Stimulated activated CD4-positive, alpha-beta T cell treated with anti-CD3 and anti-CD28 coated beads, TNF-alpha, amount 100 ng/mL, for 24 hours (primary cell): Measurements from ENCODE around the gene SLC27A1.
"Not testable (repeated sequence)": the region's sequence is repeated elsewhere in the genome, so short reads cannot be mapped to it uniquely, and the experiment has no call there.

Experiments
- DNase-seq, 3 experiments: peaks; one replicate each; pipeline ENCODE4 v3.0.0-alpha.2; 2020; ENCODE audit warnings: low read depth in 3 of 3

Gene SLC27A1

DNA sequence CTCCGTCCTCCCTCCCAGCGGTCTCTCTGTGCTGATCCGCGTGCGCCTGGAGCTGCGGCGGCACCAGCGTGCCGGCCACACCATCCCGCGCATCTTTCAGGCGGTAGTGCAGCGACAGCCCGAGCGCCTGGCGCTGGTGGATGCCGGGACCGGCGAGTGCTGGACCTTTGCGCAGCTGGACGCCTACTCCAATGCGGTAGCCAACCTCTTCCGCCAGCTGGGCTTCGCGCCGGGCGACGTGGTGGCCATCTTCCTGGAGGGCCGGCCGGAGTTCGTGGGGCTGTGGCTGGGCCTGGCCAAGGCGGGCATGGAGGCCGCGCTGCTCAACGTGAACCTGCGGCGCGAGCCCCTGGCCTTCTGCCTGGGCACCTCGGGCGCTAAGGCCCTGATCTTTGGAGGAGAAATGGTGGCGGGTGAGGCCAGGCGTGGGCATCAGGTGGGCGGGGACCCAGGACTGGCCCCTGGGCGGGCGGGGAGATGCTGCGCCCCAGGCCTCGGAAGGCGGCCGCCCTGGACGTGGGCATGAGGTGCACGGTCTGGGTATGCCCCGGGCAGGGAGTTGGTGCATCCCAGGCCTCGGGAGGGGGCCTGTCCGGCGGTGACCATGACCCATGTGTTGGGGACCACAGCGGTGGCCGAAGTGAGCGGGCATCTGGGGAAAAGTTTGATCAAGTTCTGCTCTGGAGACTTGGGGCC lies 16.4 kb downstream of the SLC27A1 start:
- DNase-seq: no peak

GRCh38 chr19:17487284-17488121 lies 17.2 kb downstream of the SLC27A1 start:
- no peak for DNase-seq

GRCh38 chr19:17488593-17489391 lies 18.5 kb downstream of the SLC27A1 start:
- DNase-seq: peak; percentile 40 to 84 (median 60)

- DNase-seq: no peak
These were observed 19.2 kb downstream of the SLC27A1 start for GRCh38 chr19:17489392-17490030.

DNA sequence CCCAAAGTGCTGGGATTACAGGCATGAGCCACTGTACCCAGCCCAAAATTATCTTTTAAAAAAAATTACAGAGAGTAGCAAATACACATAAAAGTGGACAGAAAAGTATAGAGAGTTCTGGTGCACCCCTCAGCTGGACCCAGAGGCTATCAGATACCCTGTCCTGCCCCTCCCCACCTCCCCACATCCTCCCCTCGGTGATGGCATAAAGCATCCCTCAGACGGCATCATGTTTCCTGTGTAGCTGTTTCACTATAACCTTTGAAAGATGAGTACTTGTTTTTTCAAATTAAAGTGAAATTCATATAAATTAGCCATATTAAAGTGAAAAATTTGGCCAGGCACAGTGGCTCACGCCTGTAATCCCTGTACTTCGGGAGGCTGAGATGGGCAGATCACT lies 20.1 kb downstream of the SLC27A1 start:
- no peak for DNase-seq

DNA sequence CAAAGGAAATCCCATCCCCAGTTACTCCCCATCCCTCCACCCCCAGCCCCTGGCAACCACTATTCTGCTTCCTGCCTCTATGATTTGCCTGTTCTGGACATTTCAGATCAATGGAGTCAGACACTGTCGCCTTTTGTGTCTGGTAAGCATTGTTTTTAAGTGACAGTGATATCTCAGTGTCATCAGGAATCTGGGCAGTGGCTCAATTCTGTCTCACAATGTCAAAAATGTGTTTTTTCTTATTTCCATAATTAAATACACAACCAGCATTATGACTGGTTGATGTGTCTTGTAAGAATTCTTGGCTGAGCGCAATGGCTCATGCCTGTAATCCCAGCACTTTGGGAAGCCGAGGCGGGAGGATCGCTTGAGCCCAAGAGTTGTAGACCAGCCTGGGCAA lies 21.0 kb downstream of the SLC27A1 start:
- DNase-seq: no peak

- DNase-seq: no peak
These were observed 25.4 kb downstream of the SLC27A1 start for GRCh38 chr19:17495639-17496296.

DNA sequence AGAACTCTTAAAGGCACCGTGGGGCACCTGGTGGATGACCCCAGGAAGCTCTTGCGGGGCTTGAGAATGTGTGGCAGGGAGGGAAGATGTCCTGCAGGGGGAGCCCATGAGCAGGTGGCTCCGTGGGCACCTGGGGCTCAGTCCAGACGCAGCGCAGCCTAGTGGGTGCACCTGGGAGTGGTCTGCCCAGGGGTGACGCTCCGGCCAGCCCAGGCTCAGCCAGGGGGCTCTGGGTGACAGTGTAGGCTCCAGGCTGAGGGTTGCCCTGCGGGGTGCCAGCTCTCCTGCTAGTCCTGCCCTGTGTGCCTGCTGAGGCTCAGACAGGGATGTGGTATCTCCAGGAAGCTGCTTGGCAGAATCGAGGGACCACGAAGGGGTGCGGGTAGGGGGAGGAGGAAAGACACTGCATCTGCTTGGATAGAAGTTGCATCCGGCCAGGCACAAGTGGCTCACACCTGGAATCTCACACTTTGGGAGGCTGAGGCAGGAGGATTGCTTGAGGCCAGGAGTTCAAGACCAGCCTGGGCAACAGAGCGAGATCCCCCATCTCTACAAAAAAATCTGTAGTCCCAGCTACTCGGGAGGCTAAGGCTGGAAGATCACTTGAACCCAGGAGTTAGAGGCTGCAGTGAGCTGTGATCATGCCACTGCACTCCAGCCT lies 26.1 kb downstream of the SLC27A1 start:
- peak; percentile 63 to 83 (median 66) for DNase-seq

- DNase-seq: no peak
These were observed 26.9 kb downstream of the SLC27A1 start for GRCh38 chr19:17497149-17497798.

DNA sequence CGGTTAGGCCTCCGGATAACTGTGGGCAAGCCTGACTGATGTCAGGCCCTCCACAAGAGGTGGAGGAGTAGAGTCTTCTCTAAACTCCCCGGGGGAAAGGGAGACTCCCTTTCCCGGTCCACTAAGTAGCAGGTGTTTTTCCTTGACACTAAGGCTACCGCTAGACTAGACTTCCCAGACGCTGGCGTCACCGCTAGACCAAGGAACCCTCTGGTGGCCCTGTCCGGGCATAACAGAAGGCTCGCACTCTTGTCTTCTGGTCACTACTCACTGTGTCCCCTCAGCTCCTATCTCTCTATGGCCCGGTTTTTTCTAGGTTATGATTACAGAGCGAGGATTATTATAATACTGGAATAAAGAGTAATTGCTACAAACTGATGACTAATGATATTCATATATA lies 28.7 kb downstream of the SLC27A1 start:
- DNase-seq: not testable (repeated sequence)

GRCh38 chr19:17499648-17500446 lies 29.5 kb downstream of the SLC27A1 start:
- DNase-seq: no peak

- no peak for DNase-seq
These were observed 30.3 kb downstream of the SLC27A1 start for GRCh38 chr19:17500447-17501198.

GRCh38 chr19:17503240-17503639 lies 32.9 kb downstream of the SLC27A1 start:
- no peak for DNase-seq

DNA sequence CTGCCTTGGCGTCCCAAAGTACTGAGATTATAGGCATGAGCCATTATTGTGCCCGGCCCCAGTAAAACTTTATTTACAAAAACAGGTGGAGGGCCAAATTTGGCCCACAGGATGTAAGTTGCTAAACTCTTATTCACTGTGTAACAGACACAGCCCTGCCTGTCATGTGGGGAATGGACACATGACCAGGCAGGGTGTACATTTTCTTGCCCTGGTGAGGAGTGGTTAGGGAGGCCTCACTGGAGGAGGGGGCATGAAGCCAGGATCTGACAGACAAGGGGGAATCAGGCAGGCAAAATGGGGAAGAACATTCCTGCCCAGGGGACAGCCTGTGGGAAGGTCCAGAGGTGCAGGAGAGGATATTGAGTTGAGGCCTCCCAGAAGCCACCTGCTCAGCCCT lies 33.7 kb downstream of the SLC27A1 start:
- no peak for DNase-seq

- no peak for DNase-seq
These were observed 34.1 kb downstream of the SLC27A1 start for GRCh38 chr19:17504456-17504855.

GRCh38 chr19:17505223-17505622 lies 34.9 kb downstream of the SLC27A1 start:
- no peak for DNase-seq

DNA sequence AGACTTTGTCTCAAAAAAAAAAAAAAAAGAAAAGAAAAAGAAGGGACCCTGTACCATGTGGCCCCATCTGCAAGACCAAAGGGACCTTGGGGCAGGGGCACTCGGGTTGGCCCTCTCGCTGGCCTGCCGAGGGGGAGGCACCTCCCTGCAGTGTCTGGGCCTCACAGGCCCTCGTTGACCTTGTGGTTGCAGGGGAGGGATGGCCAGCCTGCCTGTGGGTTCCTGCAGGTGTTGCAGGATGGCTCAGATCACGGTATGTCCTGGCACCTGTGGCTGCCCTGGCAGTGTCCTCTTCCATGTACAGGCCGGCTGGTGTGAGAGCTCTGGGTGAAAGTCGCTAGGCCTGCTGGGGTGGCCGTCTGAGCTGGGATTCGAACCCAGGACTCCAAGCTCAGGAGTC lies 36.4 kb downstream of the SLC27A1 start:
- DNase-seq: no peak

GRCh38 chr19:17508558-17508933 lies 38.2 kb downstream of the SLC27A1 start:
- DNase-seq: not testable (repeated sequence)
